Esophagus muscularis mucosa (tissue), 3 donors: ENCODE data around the gene CPB2.

Experiments used
- CTCF ChIP-seq, 3 experiments: fragments of 200-600 bp in 2 of 3; fragments of 450-650 bp in 1 of 3; sonication (generic) in 2 of 3; IDR thresholded peaks; one replicate each; pipeline ENCODE4 v1.5.1; 2017 to 2019; ENCODE audit warnings: antibody characterized with exemption in 3 of 3, mild to moderate bottlenecking in 2 of 3, moderate library complexity in 1 of 3
- POLR2AphosphoS5 ChIP-seq, 2 donors: sonication (generic); formaldehyde crosslinking; IDR thresholded peaks; one replicate each; pipeline ENCODE4 v1.6.1; 2017; ENCODE audit warnings: antibody characterized with exemption in 2 of 2

DNA sequence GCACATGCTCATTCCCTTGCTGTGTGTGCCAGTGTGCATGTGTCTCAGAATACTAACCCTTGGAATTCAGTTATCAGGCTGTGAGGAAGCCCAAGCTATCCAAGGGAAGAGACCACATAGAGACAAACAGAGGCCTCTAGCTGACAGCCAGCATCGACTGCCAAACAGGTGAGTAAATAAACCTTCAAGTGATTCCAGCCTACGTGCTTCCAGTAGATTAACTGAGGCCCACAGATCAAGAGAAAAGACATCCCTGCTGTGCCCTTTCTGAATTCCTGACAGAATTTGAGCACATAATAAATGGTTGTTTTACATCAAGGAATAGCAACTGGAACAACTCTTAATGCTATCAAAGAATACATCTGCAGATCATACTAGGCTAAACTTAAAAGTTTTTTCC, 69.8 kb downstream of the CPB2 start:
- TF ChIP-seq CTCF (IDR thresholded peaks at IDR 0.05) (no peak), POLR2AphosphoS5 (IDR thresholded peaks at IDR 0.05) (no peak)
